ENCODE data around the gene INSRR. TPM values are rescaled to one million over a fixed set of nuclear protein-coding genes. Genes with fewer than 3 reads are reported as not detected.

The INSRR gene
- total RNA-seq, 4 donors from 2014 or later = under 0.01 TPM; not detected in 3

GRCh38 chr1:156838972-156839371 lies 19.9 kb downstream of the INSRR start:
- Histone ChIP-seq H3K27me3 (peaks cover 87% of the 10 kb centered on the region), H3K4me3 (no peak overlapping the region), H3K36me3 (no peaks in the 10 kb centered on the region), H3K4me1 (no peaks in the 10 kb centered on the region), H3K27ac (no peak overlapping the region), H3K9me3 (no peaks in the 10 kb centered on the region)
- ATAC-seq = no peak
- TF ChIP-seq POLR2AphosphoS5 (IDR thresholded peaks at IDR 0.05) (no peak), CTCF (IDR thresholded peaks at IDR 0.05) (peak in 3 of 4 experiments; percentile 56 to 86 (median 64)), POLR2A (IDR thresholded peaks at IDR 0.05) (no peak), EP300 (IDR thresholded peaks at IDR 0.05) (no peak)
- WGBS, 2 donors (ENCODE audit: low coverage in 1 of 2) = no CpG with 5 or more reads among the region's 7 CpGs

GRCh38 chr1:156836892-156837291 lies 22.0 kb downstream of the INSRR start:
- no peak for TF ChIP-seq EP300 (IDR thresholded peaks at IDR 0.05)
- no peak for TF ChIP-seq CTCF (IDR thresholded peaks at IDR 0.05)
- TF ChIP-seq POLR2A (IDR thresholded peaks at IDR 0.05) = no peak
- no peak for TF ChIP-seq POLR2AphosphoS5 (IDR thresholded peaks at IDR 0.05)
- no peak for ATAC-seq

GRCh38 chr1:156836041-156836654 lies 22.8 kb downstream of the INSRR start:
- H3K9me3 ChIP-seq = no peaks in the 10 kb centered on the region
- H3K4me3 ChIP-seq = no peak overlapping the region
- no peak overlapping the region for H3K27ac ChIP-seq
- H3K27me3 ChIP-seq = peaks cover 61% of the 10 kb centered on the region
- 48 to 65% methylated on average over 2 to 4 of the region's 5 CpGs for WGBS, 2 donors (ENCODE audit: low coverage in 1 of 2)
- ATAC-seq = no peak
- TF ChIP-seq POLR2AphosphoS5 (IDR thresholded peaks at IDR 0.05) (no peak), POLR2A (IDR thresholded peaks at IDR 0.05) (no peak), CTCF (IDR thresholded peaks at IDR 0.05) (no peak), EP300 (IDR thresholded peaks at IDR 0.05) (no peak)
- H3K36me3 ChIP-seq = no peaks in the 10 kb centered on the region
- H3K4me1 ChIP-seq = no peaks in the 10 kb centered on the region

More at GRCh38 chr1:156836892-156837291, 22.0 kb downstream of the INSRR start:
- 60 to 88% methylated on average over 2 to 4 of the region's 4 CpGs for WGBS, 2 donors (ENCODE audit: low coverage in 1 of 2)
- Histone ChIP-seq H3K4me3 (no peak overlapping the region), H3K27me3 (peaks cover 66% of the 10 kb centered on the region), H3K9me3 (no peaks in the 10 kb centered on the region), H3K27ac (no peak overlapping the region), H3K4me1 (no peaks in the 10 kb centered on the region), H3K36me3 (no peaks in the 10 kb centered on the region)

GRCh38 chr1:156834322-156834721 lies 24.6 kb downstream of the INSRR start:
- no peak for ATAC-seq

More at GRCh38 chr1:156834322-156834721, 24.6 kb downstream of the INSRR start:
- H3K36me3 ChIP-seq = no peaks in the 10 kb centered on the region
- peaks cover 50% of the 10 kb centered on the region for H3K27me3 ChIP-seq
- WGBS, 2 donors (ENCODE audit: low coverage in 1 of 2) = 71 to 89% methylated on average over 3 of the region's 3 CpGs
- no peak overlapping the region for H3K27ac ChIP-seq
- no peak for TF ChIP-seq POLR2A (IDR thresholded peaks at IDR 0.05)
- no peak for TF ChIP-seq CTCF (IDR thresholded peaks at IDR 0.05)
- TF ChIP-seq EP300 (IDR thresholded peaks at IDR 0.05) = no peak
- no peak for TF ChIP-seq POLR2AphosphoS5 (IDR thresholded peaks at IDR 0.05)
- H3K9me3 ChIP-seq = no peaks in the 10 kb centered on the region
- no peak overlapping the region for H3K4me3 ChIP-seq
- no peaks in the 10 kb centered on the region for H3K4me1 ChIP-seq

All from gastroesophageal sphincter (tissue), 4 donors.